Omental fat pad (tissue), 4 donors: ENCODE results near the gene RNF207. TPM values are rescaled to one million over a fixed set of nuclear protein-coding genes. Genes with fewer than 3 reads are reported as not detected.
A peak's percentile ranks its signal among the peaks of the same experiment; 100 is the strongest.

Source experiments
- ATAC-seq: fragments of 150-250 bp; one replicate; pipeline ENCODE4 v1.9.1; 2016; ENCODE audit warnings: mild to moderate bottlenecking, moderate library complexity; ENCODE audit not compliant: low FRiP score
- DNase-seq: peaks from one replicate; pipeline ENCODE4 v3.0.0-alpha.2; 2019; ENCODE audit warnings: low spot score
- total RNA-seq, 4 donors: library from RNA; depleted of rRNA; stranded (reverse); fragments of >200 nt; gene quantifications; one replicate each; pipeline ENCODE4 v1.1.0, GENCODE V29; 2016
- TF ChIP-seq, protein P1 (sequence below), 3 donors: fragments of 450-650 bp; IDR thresholded peaks; one replicate each; pipeline ENCODE4 v1.5.1; 2016 to 2017; ENCODE audit warnings: antibody characterized with exemption in 3 of 3, mild to moderate bottlenecking in 3 of 3, moderate library complexity in 2 of 3

Gene RNF207
- total RNA-seq, 4 donors from 2014 or later: 5.2 to 48.2 (median 9.5) TPM

DNA sequence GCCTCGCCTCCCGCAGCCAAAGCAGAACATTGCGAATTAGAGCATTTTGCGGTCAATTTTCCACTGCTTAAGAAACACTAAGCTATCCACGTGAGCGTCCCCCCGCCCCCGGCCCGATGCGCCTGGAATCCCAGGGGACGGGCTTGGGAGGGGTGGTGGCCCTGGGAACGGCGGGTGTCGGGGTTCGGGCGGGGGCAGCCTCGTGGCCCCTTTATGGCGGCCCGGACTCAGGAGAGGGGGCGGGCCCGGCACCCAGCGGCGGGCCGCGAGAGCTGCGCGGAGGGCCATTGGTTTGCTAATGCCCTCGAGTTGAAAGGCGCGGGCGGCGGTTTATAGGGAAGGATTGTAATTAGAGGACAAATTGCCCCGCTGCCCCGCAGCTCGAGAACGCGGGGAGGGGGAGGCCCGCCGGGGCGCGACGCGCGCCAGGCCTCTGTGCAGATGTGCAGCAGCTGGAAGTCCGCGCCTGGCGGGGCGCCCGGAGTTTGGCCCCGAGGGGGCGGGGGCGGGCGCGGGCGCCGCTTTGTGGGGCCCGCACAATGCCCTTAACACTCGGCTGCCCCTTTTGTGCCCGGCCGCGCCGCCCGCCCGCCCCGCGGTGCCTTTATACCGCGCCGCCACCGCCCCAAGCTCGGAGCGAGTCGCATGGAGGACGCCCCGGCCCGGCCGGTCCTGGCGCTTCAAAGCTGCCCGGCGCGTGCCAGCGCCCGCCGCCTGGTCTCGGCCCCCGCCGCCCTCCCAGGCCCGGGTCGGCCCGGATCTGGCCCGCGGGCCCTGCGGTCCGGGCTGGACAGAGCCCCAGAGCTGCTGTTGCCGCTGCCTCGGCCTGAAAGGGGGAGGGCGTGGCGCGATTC is 36.2 kb downstream of the RNF207 start:
- DNase-seq (no peak), ATAC-seq (no peak)
- TF ChIP-seq, protein P1, sequence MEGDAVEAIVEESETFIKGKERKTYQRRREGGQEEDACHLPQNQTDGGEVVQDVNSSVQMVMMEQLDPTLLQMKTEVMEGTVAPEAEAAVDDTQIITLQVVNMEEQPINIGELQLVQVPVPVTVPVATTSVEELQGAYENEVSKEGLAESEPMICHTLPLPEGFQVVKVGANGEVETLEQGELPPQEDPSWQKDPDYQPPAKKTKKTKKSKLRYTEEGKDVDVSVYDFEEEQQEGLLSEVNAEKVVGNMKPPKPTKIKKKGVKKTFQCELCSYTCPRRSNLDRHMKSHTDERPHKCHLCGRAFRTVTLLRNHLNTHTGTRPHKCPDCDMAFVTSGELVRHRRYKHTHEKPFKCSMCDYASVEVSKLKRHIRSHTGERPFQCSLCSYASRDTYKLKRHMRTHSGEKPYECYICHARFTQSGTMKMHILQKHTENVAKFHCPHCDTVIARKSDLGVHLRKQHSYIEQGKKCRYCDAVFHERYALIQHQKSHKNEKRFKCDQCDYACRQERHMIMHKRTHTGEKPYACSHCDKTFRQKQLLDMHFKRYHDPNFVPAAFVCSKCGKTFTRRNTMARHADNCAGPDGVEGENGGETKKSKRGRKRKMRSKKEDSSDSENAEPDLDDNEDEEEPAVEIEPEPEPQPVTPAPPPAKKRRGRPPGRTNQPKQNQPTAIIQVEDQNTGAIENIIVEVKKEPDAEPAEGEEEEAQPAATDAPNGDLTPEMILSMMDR (IDR thresholded peaks at IDR 0.05): no peak

DNA sequence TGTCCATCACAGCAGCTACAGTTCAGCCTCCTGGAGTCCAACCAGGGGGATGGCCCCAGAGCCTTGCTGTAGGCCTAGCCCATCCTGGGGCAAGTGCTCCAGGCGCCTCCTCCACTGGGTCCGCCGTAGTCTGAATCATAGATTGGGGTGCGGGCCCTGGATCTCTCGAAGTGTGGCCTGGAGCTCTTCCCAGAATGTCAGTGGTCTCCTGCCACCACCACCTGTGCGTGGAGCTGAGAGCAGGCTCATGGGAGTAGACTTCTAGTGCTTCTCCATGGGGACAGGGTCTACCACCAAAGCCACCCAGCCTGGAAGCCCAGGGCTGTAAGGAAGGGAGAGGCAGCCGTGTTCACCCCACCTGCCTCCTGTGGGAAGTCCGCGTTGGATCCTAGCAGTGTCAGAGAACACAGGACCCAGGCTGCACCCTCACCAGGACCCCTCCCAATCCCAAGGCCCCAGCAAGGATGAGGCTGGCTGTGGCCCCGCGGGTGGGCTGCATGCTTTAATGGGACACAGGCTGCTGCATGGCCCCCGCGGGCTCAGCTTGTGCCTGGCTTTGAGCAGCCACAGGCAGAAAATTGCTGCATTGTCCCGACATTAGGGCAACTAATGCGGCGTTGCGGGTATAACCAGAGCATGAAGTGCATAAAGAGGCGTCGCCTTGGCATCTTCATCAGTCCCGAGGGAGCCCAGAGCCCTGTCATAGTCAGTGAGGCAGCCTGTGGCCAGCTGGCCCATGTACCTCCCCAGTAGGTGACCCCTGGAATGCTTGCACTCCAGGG is 37.3 kb downstream of the RNF207 start:
- TF ChIP-seq, protein P1 (IDR thresholded peaks at IDR 0.05): no peak
- DNase-seq (no peak), ATAC-seq (no peak)

DNA sequence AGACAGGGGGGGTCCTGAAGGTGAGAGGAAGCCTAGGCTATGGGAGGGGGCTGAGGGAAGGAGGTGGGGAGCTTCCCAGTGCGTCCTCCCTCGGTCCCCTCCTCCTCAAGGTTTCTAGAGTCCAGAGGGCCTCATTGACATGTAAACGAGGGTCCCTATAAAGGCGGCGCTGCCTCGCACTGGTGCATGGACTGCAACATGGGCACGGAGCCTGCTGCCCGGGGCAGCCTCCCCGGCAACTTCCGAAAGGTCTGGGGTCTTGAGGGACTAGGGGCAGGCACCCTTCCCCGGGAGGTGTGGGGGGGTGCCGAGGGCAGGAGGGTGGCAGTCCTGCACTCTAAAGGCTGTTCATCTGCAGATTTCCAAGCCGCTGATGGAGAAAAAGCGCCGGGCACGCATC is 38.1 kb downstream of the RNF207 start, which contains the start of gene HES3:
HES3 (plus strand) TSS at position 187 of the 400 bp plus-strand sequence; CDS start at position 374, 187 bp downstream.
- DNase-seq: no peak
- ATAC-seq: no peak

DNA sequence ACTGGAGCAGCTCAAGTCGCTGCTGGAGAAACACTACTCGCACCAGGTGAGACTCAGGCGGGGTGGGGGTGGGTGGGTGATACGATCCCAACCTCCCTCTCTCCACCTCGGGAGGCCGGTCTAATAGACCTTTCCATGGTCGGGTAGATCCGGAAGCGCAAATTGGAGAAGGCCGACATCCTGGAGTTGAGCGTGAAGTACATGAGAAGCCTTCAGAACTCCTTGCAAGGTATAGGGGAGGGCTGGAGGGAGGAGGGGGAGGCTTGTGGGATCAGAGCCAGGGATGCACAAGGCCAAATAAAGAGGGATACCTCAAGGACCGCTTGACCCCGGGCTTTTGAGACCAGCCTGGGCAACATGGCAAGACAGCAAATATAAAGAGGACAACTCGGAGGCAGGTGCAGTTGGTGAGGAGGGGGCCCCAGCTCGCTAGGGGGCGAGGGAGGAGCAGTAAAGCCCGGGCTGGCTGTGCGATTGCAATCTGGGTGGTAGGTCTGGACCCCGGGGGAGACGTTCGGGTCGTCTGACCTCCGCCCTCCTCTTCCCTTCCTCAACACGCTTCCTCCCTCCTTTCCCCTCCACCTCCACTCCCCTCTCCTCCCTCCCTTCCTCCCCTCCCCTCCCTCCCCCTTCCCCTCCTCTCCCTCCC is 38.6 kb downstream of the RNF207 start:
- TF ChIP-seq, protein P1 (IDR thresholded peaks at IDR 0.05): no peak
- DNase-seq (no peak), ATAC-seq (no peak)

More for the DNA sequence above, 38.1 kb downstream of the RNF207 start, which contains the start of gene HES3:
- TF ChIP-seq, protein P1 (IDR thresholded peaks at IDR 0.05): no peak

DNA sequence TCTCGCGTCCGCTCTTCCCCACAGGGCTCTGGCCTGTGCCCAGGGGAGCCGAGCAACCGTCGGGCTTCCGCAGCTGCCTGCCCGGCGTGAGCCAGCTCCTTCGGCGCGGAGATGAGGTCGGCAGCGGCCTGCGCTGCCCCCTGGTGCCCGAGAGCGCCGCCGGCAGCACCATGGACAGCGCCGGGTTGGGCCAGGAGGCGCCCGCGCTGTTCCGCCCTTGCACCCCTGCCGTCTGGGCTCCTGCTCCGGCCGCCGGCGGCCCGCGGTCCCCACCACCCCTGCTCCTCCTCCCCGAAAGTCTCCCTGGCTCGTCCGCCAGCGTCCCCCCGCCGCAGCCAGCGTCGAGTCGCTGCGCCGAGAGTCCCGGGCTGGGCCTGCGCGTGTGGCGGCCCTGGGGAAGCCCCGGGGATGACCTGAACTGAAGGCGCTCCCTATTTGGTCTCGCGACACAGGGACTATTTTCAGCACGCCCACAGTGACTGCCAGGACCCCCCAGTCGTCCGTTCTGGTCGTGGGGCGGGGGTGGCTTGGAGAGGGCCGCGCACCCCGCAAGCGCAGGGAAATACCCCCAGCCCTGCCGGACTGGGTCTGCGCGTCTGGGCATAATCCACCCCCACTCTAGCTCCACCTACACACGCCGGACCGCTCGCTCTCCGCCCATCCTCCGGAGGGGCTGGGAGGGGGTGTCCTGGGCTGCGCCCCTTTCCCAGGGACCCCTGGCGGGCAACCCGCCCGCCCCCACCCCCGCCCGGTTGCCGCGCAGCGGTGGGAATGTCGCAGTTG is 39.4 kb downstream of the RNF207 start:
- DNase-seq: peak; percentile 53
- TF ChIP-seq, protein P1 (IDR thresholded peaks at IDR 0.05): peak in 1 of 3 donors; percentile 76
- peak; percentile 59 for ATAC-seq

DNA sequence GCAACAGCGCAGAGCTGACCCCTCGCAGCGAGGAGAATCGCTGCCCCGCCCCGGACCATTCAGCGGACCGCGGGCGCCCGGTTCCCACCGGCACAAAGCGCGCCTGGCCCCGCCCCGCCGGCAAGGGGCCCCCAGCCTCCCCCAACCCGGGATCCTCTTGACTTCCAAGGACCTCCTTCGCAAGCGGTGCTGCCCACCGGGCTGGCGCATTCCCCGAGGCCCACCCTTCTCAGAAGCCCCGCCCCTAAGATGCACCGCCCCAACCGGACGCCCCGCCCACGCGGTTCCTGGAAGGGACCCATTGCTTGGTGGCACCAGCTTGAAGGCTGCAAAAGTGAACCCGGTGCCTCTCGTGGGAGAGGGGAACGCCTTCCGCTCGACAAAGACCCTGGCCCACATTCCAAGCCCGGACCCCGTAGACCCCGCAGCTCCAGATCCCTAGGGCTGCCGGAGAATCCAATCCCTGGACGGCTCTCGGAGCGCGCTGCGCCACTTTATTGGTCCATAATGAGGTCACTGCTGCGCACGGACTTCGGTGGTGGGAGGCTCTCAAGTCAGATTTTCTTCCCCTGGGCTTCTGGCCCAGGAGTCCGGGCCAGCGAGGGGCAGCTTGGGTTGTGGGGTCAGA is 40.1 kb downstream of the RNF207 start:
- ATAC-seq (no peak), DNase-seq (no peak)
- TF ChIP-seq, protein P1 (IDR thresholded peaks at IDR 0.05): no peak
